ENCODE results near the gene SAMD14. TPM values are rescaled to one million over a fixed set of nuclear protein-coding genes. Genes with fewer than 3 reads are reported as not detected.

The SAMD14 gene
- total RNA-seq, 2 donors from 2014 or later = 2.6 to 5.0 TPM

DNA sequence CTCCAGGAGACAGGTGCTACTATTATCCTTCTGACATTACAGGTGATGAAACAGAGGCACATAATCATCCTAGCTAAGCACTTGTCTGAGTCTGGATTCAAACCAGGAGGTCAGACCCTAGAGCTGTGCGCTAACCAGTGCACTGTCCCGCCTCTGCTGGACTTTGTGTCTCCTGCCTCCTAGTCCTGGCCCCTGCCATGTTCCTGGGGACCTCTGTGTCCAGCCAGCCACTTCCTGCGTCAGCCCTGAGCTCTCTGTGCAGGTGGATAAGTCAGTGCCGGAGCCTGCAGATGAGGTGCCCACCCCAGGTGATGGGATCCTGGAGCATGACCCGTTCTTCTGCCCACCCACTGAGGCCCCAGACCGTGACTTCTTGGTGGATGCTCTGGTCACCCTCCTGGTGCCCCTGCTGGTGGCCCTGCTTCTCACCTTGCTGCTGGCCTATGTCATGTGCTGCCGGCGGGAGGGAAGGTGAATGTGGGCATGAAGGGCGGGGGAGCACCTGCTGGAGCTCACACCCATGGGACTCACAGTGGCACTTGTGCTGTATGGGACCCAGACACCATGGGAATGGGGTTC lies 40.0 kb upstream of the SAMD14 start:
- H3K4me3 Mint-ChIP-seq = no peak overlapping the region

DNA sequence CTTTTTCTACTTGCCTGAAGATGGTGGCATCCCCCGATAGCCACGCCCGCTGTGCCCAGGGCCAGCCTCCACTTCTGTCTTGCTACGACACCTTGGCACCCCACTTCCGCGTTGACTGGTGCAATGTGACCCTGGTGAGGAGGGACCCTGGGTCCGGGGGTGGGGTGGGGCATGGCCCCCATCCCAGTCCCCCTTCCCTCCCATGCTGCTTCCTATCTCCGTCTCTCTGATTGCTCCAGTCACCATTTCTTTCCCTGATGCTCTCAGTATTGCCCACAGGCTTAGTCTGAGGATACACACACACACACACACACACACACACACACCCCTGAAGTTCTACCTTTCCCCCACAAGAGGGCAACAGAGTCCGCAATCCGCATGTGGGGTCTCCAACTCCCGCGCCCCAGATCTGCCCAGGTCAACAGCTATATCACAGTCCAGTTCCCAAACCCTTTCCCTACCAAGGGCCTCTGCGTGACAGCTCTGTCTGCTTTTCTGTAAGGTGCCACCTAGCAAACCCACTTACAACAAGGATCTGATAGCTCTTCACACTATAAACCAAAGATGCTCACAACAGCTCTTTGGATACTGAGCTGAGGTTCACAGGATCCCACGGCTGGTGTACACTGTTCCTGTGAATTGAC lies 39.3 kb upstream of the SAMD14 start:
- peak overlapping the region; percentile 3 to 20 for H3K27ac Mint-ChIP-seq
- peak overlapping the region; percentile 35 for H3K4me3 Mint-ChIP-seq

More for the DNA sequence above, 40.0 kb upstream of the SAMD14 start:
- Mint-ChIP-seq H3K27me3 (no peaks in the 10 kb centered on the region), H3K9me3 (no peaks in the 10 kb centered on the region), H3K27ac (peak overlapping the region; percentile 3 to 20), H3K4me1 (ENCODE audit: low read depth in 2 of 2) (peaks cover 13 to 14% of the 10 kb centered on the region in 2 donors), H3K36me3 (no peaks in the 10 kb centered on the region)
- DNase-seq (ENCODE audit: low spot score) (no peak), ATAC-seq (no peak)

DNA sequence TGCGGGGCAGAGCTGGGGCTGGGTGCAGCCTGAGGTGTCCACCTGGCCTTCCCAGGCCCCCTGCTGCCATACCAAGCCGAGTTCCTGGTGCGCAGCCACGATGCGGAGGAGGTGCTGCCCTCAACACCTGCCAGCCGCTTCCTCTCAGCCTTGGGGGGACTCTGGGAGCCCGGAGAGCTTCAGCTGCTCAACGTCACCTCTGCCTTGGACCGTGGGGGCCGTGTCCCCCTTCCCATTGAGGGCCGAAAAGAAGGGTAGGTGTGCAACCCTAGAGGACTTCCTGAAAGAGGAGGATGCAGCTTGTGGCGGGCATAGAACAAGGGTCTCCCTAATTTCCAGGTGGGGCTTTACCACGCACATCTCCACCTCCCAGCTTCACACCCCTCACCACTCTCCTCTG lies 38.4 kb upstream of the SAMD14 start:
- H3K4me3 Mint-ChIP-seq = no peak overlapping the region
- no peak for ATAC-seq

More for the DNA sequence above, 39.3 kb upstream of the SAMD14 start:
- Mint-ChIP-seq H3K36me3 (no peaks in the 10 kb centered on the region), H3K4me1 (ENCODE audit: low read depth in 2 of 2) (peaks cover 13 to 14% of the 10 kb centered on the region in 2 donors), H3K27me3 (no peaks in the 10 kb centered on the region), H3K9me3 (no peaks in the 10 kb centered on the region)
- no peak for DNase-seq (ENCODE audit: low spot score)
- peak; percentile 69 to 71 for ATAC-seq

DNA sequence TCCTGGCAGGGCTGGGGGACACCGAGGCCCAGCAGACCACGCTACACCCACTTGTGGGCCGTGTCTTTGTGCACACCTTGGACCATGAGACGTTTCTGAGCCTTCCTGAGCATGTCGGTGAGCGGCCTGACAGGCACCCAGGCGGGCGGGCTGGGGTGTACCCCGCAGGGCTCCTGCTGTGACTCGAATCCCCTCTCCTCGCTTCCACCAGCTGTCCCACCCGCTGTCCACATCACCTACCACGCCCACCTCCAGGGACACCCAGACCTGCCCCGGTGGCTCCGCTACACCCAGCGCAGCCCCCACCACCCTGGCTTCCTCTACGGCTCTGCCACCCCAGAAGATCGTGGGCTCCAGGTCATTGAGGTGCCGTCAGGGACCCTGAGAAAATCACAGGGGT lies 37.4 kb upstream of the SAMD14 start:
- no peak overlapping the region for H3K4me3 Mint-ChIP-seq
- DNase-seq (ENCODE audit: low spot score) (no peak), ATAC-seq (no peak)
- H3K27ac Mint-ChIP-seq = no peak overlapping the region
- no peaks in the 10 kb centered on the region for H3K36me3 Mint-ChIP-seq
- no peaks in the 10 kb centered on the region for H3K9me3 Mint-ChIP-seq
- H3K4me1 Mint-ChIP-seq (ENCODE audit: low read depth in 2 of 2) = peaks cover 17 to 18% of the 10 kb centered on the region in 2 donors
- H3K27me3 Mint-ChIP-seq = peaks cover 0 to 3% of the 10 kb centered on the region in 2 donors

More for the DNA sequence above, 38.4 kb upstream of the SAMD14 start:
- DNase-seq (ENCODE audit: low spot score) = no peak
- H3K27me3 Mint-ChIP-seq = no peaks in the 10 kb centered on the region
- peaks cover 13 to 14% of the 10 kb centered on the region in 2 donors for H3K4me1 Mint-ChIP-seq (ENCODE audit: low read depth in 2 of 2)
- no peaks in the 10 kb centered on the region for H3K9me3 Mint-ChIP-seq
- peak overlapping the region; percentile 3 to 20 for H3K27ac Mint-ChIP-seq
- no peaks in the 10 kb centered on the region for H3K36me3 Mint-ChIP-seq

DNA sequence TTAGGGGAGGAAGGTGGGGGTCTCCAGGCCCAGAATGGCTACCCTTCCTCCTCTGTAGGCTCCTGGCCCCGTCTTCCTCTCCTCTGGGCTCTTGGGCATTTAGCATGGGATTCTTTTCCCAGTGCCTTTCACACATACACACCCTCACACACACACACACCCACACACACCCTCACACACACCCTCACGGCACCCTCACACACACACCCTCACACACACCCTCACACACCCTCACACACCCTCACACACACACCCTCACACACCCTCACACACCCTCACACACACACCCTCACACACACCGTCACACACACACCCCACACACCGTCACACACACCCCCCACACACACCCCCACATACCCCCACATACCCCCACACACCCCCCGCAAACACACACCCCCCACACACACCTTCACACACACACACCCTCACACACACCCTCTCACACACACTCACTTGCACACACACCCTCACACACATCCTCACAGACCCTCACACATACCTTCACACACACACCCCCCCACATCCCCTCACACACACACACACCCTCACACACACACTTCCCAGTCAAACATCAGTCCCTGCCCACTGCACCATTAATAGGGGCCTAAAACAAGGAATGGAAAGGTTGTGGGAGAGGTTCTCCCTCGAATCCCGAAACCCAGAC lies 36.7 kb upstream of the SAMD14 start:
- H3K4me3 Mint-ChIP-seq = no peak overlapping the region
- no peaks in the 10 kb centered on the region for H3K9me3 Mint-ChIP-seq
- peaks cover 0 to 6% of the 10 kb centered on the region in 2 donors for H3K27me3 Mint-ChIP-seq
- H3K4me1 Mint-ChIP-seq (ENCODE audit: low read depth in 2 of 2) = peaks cover 22 to 26% of the 10 kb centered on the region in 2 donors
- ATAC-seq = no peak
- H3K27ac Mint-ChIP-seq = no peak overlapping the region
- no peaks in the 10 kb centered on the region for H3K36me3 Mint-ChIP-seq
- no peak for DNase-seq (ENCODE audit: low spot score)

DNA sequence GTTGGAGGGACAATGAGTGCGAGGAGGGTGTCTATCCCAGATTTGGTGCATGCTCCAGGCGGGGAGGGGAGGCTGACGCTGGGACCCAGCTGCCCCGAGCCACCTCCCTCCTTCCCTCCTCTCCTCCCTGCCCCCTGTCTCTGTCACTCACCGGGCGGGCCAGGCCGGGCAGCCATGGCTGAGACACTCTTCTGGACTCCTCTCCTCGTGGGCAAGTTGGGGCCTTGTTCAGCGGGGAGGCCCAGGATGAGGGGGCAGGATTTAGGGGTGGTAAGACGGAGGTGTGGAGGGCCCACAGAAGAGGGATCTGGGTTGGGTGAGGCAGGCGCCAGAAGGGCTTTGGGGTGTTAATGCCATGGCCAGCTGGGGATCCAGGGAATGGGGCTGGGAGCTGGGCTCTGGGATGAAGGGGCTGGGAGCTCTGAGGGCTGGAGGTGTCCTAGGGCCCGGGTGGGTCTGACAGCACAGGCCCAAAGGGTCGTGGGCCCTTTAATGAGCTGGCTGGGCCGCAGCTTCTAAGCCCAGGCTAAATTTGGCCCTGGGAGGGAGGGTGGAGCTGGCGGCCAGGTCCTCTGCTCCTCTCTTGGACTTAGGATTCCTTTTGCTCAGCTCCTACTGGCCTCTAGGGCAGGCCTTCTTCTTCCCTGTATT lies 36.0 kb upstream of the SAMD14 start, which contains the start of gene SGCA:
TSS of gene SGCA (plus strand) at position 139 of the 651 bp plus-strand sequence. CDS start at position 175, 36 bp downstream.
- Mint-ChIP-seq H3K36me3 (no peaks in the 10 kb centered on the region), H3K4me1 (ENCODE audit: low read depth in 2 of 2) (peaks cover 27 to 29% of the 10 kb centered on the region in 2 donors), H3K27ac (no peak within 1 kb of the TSS), H3K9me3 (no peaks in the 10 kb centered on the region), H3K4me3 (no peak within 1 kb of the TSS), H3K27me3 (peaks cover 0 to 7% of the 10 kb centered on the region in 2 donors)
- no peak for DNase-seq (ENCODE audit: low spot score)
- no peak for ATAC-seq

DNA sequence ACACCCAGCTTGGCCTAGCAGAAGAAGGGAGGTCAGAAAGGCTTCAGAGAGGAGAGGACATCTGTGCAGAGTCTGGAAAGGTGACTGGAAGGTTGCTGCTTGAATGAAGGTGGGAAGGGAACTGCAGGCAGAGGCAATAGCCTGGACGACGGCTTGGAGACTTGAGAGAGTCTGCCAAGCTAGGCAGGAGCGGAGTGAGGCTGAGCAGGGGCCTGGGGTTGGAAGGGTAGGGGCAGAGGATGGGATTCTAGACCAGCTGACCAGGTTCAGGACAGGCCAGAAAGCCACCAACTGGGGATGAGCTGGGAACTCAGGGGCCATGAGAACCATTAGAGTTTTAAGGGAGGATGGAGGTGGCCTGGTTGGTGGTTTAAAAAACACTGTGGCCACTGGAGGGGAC lies 35.5 kb upstream of the SAMD14 start:
- no peaks in the 10 kb centered on the region for H3K9me3 Mint-ChIP-seq
- no peak for ATAC-seq
- no peak for DNase-seq (ENCODE audit: low spot score)
- H3K27ac Mint-ChIP-seq = no peak overlapping the region
- peaks cover 0 to 7% of the 10 kb centered on the region in 2 donors for H3K27me3 Mint-ChIP-seq
- H3K36me3 Mint-ChIP-seq = no peaks in the 10 kb centered on the region
- no peak overlapping the region for H3K4me3 Mint-ChIP-seq
- H3K4me1 Mint-ChIP-seq (ENCODE audit: low read depth in 2 of 2) = peaks cover 30 to 33% of the 10 kb centered on the region in 2 donors

DNA sequence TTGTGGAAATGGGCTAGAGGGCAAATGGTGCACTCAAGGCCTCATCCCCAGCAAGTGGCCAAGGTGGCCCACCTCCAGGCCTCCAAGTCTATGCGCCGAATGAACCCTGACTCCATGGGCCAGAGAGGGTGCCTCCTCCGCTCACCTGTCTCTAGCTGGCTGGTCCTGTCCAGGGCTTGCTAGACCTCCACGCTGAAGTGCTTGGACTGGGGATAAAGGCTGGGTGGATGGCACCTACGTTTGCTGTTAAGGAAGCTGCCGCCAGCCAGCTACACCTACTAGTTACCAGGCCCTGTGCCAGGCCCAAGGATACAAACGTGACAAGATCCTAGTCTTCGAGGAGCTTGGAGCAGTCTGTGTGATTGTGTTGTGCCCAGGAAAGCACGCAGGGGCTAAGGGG lies 35.1 kb upstream of the SAMD14 start:
- DNase-seq (ENCODE audit: low spot score) (no peak), ATAC-seq (no peak)
- Mint-ChIP-seq H3K9me3 (no peaks in the 10 kb centered on the region), H3K36me3 (no peaks in the 10 kb centered on the region), H3K27me3 (peaks cover 0 to 7% of the 10 kb centered on the region in 2 donors), H3K4me3 (no peak overlapping the region), H3K27ac (no peak overlapping the region), H3K4me1 (ENCODE audit: low read depth in 2 of 2) (peaks cover 30 to 33% of the 10 kb centered on the region in 2 donors)

DNA sequence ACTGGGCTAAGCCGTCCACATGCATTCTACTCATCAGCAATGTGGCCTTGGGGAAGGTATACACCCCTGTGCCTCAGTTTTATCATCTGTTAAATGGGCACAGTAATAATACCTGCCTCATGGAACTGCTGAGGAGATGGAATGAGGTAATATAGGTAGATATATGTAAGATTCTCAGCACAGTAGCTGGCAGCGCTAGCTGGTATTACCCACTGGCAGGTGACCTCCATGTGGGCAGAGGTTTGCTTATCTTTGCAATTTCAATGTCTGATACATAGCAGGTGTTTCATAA lies 34.7 kb upstream of the SAMD14 start:
- no peak overlapping the region for H3K27ac Mint-ChIP-seq
- H3K4me1 Mint-ChIP-seq (ENCODE audit: low read depth in 2 of 2) = peaks cover 30 to 33% of the 10 kb centered on the region in 2 donors
- ATAC-seq = no peak
- H3K4me3 Mint-ChIP-seq = no peak overlapping the region
- H3K27me3 Mint-ChIP-seq = peaks cover 0 to 7% of the 10 kb centered on the region in 2 donors
- H3K36me3 Mint-ChIP-seq = no peaks in the 10 kb centered on the region
- no peaks in the 10 kb centered on the region for H3K9me3 Mint-ChIP-seq
- DNase-seq (ENCODE audit: low spot score) = no peak

DNA sequence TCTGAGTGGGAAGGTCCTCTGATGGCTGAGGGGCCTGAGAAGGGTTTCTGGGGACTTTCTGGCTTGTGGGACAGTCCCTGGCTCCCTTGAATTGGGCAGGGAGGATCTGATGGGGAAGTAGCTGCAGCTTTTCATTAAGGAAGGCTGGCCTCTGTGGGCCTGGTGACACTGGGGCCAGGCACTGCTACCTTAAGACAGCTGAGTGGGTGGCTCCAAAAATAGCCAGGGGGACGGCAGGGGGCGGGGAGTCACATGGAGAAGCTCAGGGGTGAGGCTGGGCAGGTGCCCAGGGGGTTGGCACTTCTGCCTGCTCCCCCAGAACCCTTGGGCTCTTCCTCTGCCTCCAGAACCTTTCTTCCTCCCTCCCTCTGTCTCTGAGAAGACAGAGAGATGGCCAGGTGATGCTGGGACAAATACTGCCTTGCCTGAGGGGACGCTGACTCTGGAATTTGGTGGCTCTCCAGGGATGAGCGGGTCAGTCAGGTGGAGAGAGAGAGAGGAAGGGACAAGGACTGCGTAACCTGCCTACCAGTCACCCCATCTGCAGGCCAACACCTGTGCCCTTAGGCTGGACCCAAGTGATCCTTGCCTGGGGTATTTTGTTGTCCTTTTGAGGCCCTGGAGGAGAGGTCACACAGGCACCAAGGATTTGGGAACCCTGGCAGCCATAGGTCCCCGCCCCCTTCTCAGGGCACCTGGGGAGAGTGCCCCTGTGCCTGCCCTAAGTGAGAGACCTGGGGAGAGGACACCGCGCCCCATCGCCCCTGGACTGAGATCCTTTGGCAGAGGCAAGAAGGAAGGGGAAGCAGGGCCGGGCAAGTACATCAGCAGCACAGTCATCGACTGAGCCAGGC lies 34.1 kb upstream of the SAMD14 start:
- ATAC-seq = no peak
- no peak for DNase-seq (ENCODE audit: low spot score)
- H3K9me3 Mint-ChIP-seq = no peaks in the 10 kb centered on the region
- H3K27ac Mint-ChIP-seq = peak overlapping the region in 1 of 2 donors; percentile 60
- H3K4me1 Mint-ChIP-seq (ENCODE audit: low read depth in 2 of 2) = peaks cover 25 to 27% of the 10 kb centered on the region in 2 donors
- no peaks in the 10 kb centered on the region for H3K36me3 Mint-ChIP-seq
- no peak overlapping the region for H3K4me3 Mint-ChIP-seq
- H3K27me3 Mint-ChIP-seq = peaks cover 0 to 7% of the 10 kb centered on the region in 2 donors

DNA sequence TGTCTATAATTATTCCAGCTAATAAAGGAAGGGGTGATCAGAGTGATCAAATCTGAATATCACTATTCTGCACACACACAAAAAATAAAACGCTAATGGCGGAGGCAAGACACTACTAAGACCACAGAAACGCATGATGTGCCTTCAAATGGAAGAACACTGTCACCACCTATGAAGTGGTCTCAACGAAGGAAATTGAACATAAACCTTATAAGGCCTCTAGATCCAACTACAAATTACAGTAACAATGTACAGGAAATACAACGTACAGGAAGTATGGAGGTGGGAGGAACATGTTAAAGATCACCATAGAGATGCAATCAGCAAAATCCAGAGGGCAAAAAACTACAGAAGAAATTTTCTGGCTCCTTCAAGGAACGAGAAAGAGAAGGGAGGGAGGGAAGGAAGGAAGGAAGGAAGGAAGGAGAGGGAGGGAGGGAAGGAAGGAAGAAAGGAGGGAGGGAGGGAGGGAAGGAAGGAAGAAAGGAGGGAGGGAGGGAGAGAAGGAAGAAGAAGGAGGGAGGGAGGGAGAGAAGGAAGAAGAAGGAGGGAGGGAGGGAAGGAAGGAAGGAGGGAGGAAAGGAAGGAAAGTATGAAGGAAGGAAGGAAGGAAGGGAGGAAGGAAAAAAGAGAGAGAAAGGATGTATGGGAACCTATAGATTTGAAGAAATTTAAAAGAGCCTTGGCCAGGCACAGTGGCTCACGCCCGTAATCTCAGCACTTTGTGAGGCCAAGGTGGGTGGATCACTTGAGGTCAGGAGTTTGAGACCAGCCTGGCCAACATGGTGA lies 32.7 kb upstream of the SAMD14 start:
- H3K4me3 Mint-ChIP-seq = no peak overlapping the region
- H3K27me3 Mint-ChIP-seq = peaks cover 0 to 7% of the 10 kb centered on the region in 2 donors
- peak overlapping the region; percentile 5 to 60 for H3K27ac Mint-ChIP-seq
- no peaks in the 10 kb centered on the region for H3K36me3 Mint-ChIP-seq
- peaks cover 28 to 31% of the 10 kb centered on the region in 2 donors for H3K4me1 Mint-ChIP-seq (ENCODE audit: low read depth in 2 of 2)
- ATAC-seq = no peak
- no peaks in the 10 kb centered on the region for H3K9me3 Mint-ChIP-seq
- DNase-seq (ENCODE audit: low spot score) = no peak

DNA sequence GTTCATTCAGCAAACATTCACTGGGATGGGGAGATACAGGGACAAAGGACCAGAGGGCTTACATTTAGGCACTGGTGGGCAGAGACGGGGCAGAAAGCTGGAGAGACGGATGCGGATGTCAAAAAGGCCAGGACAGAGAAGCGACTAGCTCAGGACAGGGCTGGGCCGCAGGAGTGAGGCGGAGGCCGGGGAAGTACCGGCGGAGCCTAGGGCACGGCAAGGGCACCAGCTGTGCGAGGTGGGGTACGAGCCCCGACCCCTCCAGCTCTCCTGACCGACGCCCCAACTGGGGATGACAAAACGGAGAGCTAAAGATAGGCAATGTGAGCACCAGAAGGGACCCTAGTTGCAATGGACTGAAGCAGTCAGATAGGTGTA lies 31.9 kb upstream of the SAMD14 start:
- Mint-ChIP-seq H3K4me1 (ENCODE audit: low read depth in 2 of 2) (peaks cover 27 to 31% of the 10 kb centered on the region in 2 donors), H3K27me3 (peaks cover 0 to 7% of the 10 kb centered on the region in 2 donors), H3K36me3 (no peaks in the 10 kb centered on the region), H3K9me3 (no peaks in the 10 kb centered on the region), H3K27ac (peak overlapping the region; percentile 70 to 81), H3K4me3 (peak overlapping the region; percentile 85)
- ATAC-seq = no peak
- DNase-seq (ENCODE audit: low spot score) = peak; percentile 28
